TTC549 (cell line): ENCODE data around the gene OR51B4.
"Not testable (repeated sequence)": the region's sequence is repeated elsewhere in the genome, so short reads cannot be mapped to it uniquely, and the experiment has no call there.

Experiments
- FAIRE-seq: peaks from 2 replicates; lab custom pipeline; 2012; peaks lifted over from hg19 to GRCh38; lab: Jason Lieb, UNC

The OR51B4 gene

DNA sequence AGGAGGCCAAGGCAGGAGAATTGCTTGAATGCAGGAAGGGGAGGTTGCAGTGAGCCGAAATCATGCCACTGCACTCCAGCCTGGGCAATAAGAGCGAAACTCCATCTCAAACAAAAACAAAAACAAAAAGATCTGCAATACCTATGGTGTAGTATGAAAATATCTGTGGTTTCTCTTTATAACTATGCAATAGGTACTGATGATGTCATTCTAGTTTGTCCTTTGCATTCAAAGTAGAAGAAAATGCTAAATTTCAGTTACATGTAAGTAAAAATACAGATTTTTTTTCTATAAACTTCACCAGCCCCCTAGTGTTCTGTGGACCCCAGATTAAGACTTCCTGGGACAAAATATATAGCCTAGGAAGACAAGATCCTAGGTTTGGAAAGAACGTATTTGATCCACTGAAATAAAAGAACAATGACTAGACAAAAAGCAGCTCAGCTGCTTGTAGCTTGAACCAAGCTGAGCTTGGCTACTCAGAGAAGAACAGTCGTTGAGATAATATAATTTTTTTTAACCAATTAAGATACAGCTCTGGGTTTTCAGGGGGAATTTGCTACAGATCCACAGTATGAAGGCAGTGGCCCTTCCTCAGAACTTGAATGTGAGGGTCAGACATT is 29.2 kb downstream of the OR51B4 start:
- no peak for FAIRE-seq

DNA sequence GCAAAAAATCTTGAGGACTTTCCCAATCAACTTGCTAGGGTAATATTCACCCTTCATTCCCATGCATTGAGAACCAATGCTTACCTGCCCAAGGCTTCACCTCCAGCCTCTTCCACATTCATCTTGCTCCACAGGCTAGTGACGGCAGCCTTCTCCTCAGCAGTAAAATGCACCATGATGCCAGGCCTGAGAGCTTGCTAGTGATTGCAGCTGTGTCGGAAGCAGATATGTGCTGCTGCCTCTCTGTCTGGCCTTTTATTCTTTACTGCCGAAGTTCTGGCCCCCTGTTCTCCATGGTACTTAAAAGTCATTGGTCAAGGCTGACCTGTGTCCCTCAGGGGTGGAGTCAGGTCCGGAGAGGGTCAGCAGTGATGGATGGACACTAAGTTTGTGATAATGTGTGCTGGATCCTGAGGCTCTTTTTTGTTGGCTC is 32.0 kb downstream of the OR51B4 start, which contains the start of gene HBE1:
HBE1 (minus strand) TSS at position 231 of the 433 bp plus-strand sequence; CDS start at position 176, 55 bp downstream.
- FAIRE-seq = no peak

DNA sequence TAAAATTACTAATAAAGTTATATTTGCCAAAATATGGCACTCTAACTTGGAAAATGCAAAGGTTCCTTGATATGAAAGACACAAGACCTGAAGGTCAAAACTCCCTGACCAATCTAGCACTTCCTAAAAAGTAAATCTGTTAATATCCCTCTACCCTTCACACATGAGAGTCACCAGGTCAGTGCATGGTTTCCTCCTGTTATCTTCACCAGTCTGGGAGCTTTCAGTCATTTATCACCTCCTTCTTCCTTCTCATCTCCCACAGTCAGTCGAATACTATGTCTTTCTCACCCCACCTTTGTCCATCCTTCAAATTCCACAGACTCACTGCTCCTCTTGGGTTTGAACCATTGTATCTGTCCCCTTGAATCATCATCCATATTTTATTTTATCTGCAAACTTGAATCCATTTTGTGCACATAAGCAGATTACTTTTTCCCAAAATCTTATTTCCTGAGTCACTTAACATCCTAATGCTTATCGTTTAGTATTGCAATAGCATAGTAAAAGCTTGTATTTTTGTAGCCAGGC is 34.6 kb downstream of the OR51B4 start:
- no peak for FAIRE-seq

DNA sequence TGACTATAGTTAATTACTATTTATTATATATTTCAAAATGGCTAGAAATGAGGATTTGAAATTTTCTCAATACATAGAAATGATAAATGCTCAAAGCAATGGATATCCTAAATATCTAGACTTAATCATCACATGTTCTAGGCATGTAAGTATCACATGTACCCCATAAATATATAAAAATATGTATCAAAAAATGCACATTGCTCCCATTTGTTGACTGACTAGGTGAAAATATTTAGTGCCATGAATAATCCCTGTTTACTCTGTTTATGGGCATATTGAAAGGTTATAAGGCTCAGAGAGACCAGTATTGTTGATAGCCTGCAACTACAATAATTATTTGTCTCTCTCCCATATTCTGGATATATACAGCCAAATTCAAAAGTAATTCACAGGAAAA is 35.1 kb downstream of the OR51B4 start:
- FAIRE-seq = no peak

DNA sequence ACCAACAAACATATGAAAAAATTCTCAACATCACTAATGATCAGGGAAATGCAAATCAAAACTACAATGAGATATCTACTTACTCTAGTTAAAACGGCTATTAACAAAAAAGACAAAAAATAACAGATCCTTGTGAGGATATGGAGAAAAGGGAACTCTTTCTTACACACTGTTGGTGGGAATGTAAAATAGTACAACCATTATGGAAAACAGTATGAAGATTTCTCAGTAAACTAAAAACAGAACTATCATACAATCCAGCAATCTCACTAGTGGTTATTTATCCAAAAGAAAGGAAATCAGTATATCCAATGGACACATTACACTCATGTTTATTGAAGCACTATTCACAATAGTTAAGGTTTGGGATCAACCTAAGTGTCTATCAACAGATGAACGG is 35.9 kb downstream of the OR51B4 start:
- FAIRE-seq = no peak

DNA sequence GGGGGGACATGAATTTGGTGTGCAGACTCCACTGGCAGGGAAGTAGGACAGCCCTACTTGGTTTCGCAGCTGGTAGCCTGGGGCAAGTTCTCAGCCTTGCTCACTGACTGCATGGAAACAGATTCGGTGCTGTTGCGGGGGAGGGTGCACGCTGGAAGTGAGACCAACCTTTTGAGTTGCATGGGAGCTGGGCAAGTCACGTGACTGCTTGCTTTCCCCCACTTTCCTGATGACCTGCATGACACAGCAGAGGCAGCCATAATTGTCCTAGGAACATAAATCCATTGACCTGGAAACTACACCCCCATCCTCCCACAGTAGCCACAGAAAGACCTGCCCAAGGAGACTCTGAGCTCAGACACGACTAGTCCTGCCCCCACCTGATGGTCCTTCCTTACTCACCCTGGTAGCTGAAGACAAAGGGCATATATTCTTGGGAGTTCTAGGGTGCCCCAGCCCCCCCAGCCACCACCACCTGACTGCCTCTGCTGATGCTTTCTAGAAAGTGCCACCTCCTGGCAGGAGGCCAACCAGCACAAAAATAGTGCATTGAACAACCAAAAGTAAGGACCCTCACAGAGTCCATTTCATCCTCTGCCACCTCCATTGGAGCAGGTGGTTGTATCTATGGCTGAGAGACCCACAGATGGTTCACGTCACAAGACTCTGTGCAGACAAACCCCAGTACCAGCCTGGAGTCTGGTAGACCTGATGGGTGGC is 43.0 kb downstream of the OR51B4 start:
- FAIRE-seq = no peak

DNA sequence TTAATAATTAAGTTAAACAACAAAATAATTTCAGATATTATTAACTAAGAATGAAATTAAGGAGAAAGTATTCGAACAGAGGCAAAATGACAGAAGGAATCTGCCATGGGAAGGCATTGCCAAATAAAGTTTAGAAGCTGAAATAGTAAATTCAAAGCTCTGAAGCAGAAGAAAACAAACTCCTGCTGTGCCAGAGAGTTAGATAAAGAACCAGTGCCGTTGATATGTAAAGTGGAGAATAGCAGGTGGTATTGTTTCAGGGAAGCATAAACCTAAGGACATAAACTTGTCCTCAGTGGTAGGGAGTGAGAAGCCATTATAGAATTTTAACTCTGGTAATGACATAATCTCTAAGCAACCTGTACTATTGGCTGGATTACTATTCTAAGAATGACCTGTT is 44.5 kb downstream of the OR51B4 start:
- no peak for FAIRE-seq

DNA sequence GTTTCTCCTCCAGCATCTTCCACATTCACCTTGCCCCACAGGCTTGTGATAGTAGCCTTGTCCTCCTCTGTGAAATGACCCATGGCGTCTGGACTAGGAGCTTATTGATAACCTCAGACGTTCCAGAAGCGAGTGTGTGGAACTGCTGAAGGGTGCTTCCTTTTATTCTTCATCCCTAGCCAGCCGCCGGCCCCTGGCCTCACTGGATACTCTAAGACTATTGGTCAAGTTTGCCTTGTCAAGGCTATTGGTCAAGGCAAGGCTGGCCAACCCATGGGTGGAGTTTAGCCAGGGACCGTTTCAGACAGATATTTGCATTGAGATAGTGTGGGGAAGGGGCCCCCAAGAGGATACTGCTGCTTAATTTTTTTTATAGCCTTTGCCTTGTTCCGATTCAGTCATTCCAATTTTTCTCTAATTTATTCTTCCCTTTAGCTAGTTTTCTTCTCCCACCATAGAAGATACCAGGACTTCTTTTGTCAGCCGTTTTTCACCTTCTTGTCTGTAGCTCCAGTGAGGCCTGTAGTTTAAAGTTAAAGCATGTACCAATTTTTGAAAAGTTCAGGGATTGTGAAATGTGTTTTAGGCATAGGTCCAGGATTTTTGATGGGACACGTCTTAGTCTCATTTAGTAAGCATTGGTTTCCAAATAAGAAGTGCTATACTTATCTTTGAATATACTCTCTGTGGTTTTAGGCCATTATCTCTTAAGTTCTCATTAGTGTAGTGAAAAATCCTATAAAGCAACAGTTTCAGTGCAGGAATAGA is 46.9 kb downstream of the OR51B4 start, which contains the start of gene HBG2:
HBG2 (minus strand) TSS at position 136 of the 768 bp plus-strand sequence; CDS start at position 83, 53 bp downstream.
- not testable (repeated sequence) for FAIRE-seq

DNA sequence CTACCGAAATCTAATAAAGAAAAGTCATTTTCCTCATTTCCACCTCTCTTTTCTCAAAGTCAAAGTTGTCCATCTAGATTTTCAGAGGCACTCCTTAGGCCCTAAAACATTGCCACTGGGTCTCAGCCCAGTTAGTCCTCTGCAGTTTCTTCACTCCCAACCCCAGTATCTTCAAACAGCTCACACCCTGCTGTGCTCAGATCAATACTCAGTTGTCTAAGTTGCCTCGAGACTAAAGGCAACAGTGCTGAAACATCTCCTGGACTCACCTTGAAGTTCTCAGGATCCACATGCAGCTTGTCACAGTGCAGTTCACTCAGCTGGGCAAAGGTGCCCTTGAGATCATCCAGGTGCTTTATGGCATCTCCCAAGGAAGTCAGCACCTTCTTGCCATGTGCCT is 47.7 kb downstream of the OR51B4 start:
- FAIRE-seq = not testable (repeated sequence)

DNA sequence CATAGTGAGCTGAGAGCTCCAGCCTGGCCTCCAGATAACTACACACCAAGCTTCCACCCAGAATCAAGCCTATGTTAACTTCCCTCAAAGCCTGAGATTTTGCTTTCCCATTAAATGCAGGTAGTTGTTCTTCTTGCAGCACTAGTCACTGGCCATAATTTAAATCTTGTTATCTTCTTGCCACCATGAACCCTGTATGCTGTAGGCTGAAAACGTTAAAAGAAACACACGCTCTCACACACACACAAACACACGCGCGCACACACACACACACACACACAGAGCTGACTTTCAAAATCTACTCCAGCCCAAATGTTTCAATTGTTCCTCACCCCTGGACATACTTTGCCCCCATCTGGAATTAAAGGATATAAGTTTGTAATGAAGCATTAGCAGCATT is 48.3 kb downstream of the OR51B4 start:
- FAIRE-seq = not testable (repeated sequence)

DNA sequence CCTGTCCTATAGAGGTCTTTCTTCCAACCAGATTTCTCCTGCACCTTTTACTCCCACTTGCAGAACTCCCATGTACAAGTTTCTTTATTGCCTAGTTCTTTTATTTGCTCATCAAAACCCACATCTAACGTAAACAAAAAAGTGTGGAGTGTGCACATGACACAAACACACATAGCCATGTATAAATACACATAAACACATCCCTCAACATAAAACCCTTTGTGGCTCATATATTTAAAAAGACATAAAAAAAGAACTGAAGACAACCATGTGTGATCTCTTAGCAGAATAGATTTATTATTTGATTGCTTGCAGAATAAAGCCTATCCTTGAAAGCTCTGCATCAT is 48.9 kb downstream of the OR51B4 start:
- no peak for FAIRE-seq

DNA sequence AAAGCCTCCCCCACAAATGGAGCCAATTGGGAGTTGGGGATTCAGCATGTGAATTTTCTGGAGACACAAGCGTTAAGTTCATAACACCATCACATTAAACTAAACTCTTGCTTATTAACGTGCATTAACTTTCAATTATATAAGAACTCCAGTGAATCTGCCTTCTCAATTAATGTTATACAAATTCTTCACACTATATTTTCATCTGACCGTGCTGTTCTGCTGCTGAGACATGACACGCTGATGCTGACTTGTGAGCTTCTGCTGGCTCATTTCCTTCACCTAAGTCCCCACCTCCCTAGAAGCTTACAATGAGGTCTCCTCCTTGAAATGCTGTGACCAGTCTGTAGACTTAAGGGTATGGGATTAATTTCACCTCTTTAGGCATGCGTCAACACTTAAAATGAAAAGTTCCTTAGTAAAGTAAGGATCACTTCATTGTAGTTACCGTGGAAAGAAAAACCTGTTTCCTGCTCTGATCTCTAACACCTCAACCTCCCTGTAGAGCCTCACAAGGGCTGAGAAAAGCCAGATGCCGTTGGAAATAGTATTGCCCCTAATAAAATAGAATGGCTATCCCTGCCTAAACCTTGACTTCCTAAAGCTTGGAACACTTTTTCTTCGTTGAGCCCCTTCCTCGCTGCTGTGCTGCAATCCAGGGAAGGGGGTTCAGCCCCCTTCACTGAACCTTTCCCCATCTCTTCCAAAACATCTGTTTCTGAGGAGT is 49.4 kb downstream of the OR51B4 start:
- no peak for FAIRE-seq

DNA sequence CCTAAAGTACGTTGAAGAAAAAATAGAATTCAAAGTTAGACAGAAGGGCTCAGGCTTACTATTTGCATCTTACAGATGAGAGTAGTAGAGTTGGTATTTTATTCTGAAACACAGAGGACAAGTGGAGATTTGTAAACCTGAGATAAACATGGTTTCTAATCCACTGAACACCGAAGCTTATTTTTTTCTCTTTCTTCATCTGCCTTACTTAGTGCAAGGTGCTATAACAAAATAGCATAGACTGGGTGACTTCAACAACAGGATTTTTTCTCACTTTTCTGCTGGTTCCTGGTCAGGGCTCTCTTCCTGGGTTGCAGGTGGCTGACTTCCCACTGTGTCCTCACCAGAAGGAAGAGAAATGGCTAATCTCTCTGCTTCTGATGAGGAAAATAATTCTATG is 50.0 kb downstream of the OR51B4 start:
- FAIRE-seq = no peak
